ENCODE measurements around the gene ARHGEF12.

Gene ARHGEF12

GRCh38 chr11:120510406-120511115, 174.3 kb downstream of the ARHGEF12 start:
- no peak overlapping the region for H3K4me3 ChIP-seq (ENCODE audit: low read length)
- no peak for TF ChIP-seq CTCF (conservative IDR thresholded peaks at IDR 0.05; ENCODE audit: low read depth, low read length)
- no peak for DNase-seq (ENCODE audit: low read depth)

- no peak for DNase-seq (ENCODE audit: low read depth)
- H3K4me3 ChIP-seq (ENCODE audit: low read length): peak within 1 kb of the TSS; percentile 44
- peak; percentile 88 for TF ChIP-seq CTCF (conservative IDR thresholded peaks at IDR 0.05; ENCODE audit: low read depth, low read length)
These were observed 175.1 kb downstream of the ARHGEF12 start, which contains the start of gene GRIK4 for GRCh38 chr11:120511116-120511819. TSS of gene GRIK4 (plus strand) at chr11:120511748. CDS start at chr11:120660319, 148,571 bp downstream.

- H3K4me3 ChIP-seq (ENCODE audit: low read length): peak overlapping the region; percentile 44
- TF ChIP-seq CTCF (conservative IDR thresholded peaks at IDR 0.05; ENCODE audit: low read depth, low read length): no peak
These were observed 175.9 kb downstream of the ARHGEF12 start for GRCh38 chr11:120511820-120512738.

GRCh38 chr11:120512739-120513435, 176.7 kb downstream of the ARHGEF12 start:
- DNase-seq (ENCODE audit: low read depth): no peak
- TF ChIP-seq CTCF (conservative IDR thresholded peaks at IDR 0.05; ENCODE audit: low read depth, low read length): peak; percentile 42
- H3K4me3 ChIP-seq (ENCODE audit: low read length): no peak overlapping the region

More at GRCh38 chr11:120511820-120512738, 175.9 kb downstream of the ARHGEF12 start:
- no peak for DNase-seq (ENCODE audit: low read depth)

GRCh38 chr11:120513436-120514315, 177.5 kb downstream of the ARHGEF12 start:
- DNase-seq (ENCODE audit: low read depth): no peak
- H3K4me3 ChIP-seq (ENCODE audit: low read length): no peak overlapping the region
- TF ChIP-seq CTCF (conservative IDR thresholded peaks at IDR 0.05; ENCODE audit: low read depth, low read length): no peak
